Muscle of leg (tissue), 11 donors: ENCODE data around the gene TMIE. TPM values are rescaled to one million over a fixed set of nuclear protein-coding genes. Genes with fewer than 3 reads are reported as not detected.

Experiments used
- DNase-seq: peaks from one replicate; pipeline ENCODE4 v3.0.0; 2013
- H3K27ac ChIP-seq: one replicate; pipeline ENCODE4 v1.5.1; 2013; ENCODE audit warnings: mild to moderate bottlenecking, low read length, control low read depth
- H3K27me3 ChIP-seq: one replicate; pipeline ENCODE4 v1.6.1; 2013; ENCODE audit warnings: low read length; ENCODE audit not compliant: control insufficient read depth, insufficient read depth
- H3K36me3 ChIP-seq: one replicate; pipeline ENCODE4 v1.6.1; 2013; ENCODE audit warnings: low read length; ENCODE audit not compliant: control insufficient read depth, insufficient read depth
- H3K4me1 ChIP-seq: one replicate; pipeline ENCODE4 v1.6.1; 2013; ENCODE audit warnings: low read length; ENCODE audit not compliant: control insufficient read depth, insufficient read depth
- H3K4me3 ChIP-seq: one replicate; pipeline ENCODE4 v1.5.1; 2013; ENCODE audit warnings: low read length, control low read depth
- H3K9me3 ChIP-seq: replicated peaks from 2 replicates; pipeline ENCODE4 v1.6.1; 2013; ENCODE audit warnings: low read depth, low read length; ENCODE audit not compliant: control insufficient read depth
- WGBS: methylation state at CpG from one replicate; pipeline ENCODE4 v1.1.5; 2013; ENCODE audit warnings: missing lambda C conversion rate; ENCODE audit not compliant: insufficient coverage; 5-methylcytosine and 5-hydroxymethylcytosine counted together
- polyA plus RNA-seq, 8 donors: library from polyadenylated mRNA; unstranded; fragments of 120-200 nt; gene quantifications; one replicate each; pipeline versions ENCODE4 v1.2.1 to v1.2.3, GENCODE V29; 2013; ENCODE audit warnings: inconsistent platforms in 1 of 8, low replicate concordance in 1 of 8; ENCODE audit not compliant: insufficient read length in 8 of 8, insufficient read depth in 1 of 8
- total RNA-seq: library from RNA; stranded (reverse); fragments of 120-200 nt; gene quantifications from one replicate; pipeline ENCODE4 v1.2.4, GENCODE V29; 2013

The TMIE gene
- total and polyA plus RNA-seq, 9 donors: 0.32 to 1.0 (median 0.74) TPM

- no peak overlapping the region for H3K27ac ChIP-seq
- H3K4me1 ChIP-seq: peaks cover 33% of the 10 kb centered on the region
- WGBS: 95% methylated on average over 6 of the region's 7 CpGs
- no peaks in the 10 kb centered on the region for H3K9me3 ChIP-seq
- H3K36me3 ChIP-seq: no peaks in the 10 kb centered on the region
- H3K4me3 ChIP-seq: no peak overlapping the region
- DNase-seq: no peak
- no peaks in the 10 kb centered on the region for H3K27me3 ChIP-seq
Observed at GRCh38 chr3:46709157-46709654, 8.0 kb downstream of the TMIE start.

DNA sequence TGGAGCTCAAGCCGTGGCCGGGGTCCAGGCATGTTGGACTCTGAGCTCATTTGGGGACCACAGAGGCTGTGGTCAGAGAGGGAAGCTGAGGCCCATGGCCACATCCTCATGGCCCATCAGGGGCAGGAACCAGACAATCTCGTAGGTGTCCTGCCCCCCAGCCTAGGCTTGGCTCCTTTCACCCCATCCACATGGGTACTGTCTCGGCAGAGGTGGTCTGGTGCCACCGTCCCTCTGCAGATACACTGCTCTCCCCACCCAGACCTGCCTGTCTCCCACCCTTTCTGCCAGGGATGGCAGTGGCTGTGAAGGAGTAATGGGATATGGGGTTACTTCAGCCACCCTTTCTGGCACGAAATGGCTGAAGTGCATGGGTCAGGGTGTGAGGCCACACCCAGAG, 8.5 kb downstream of the TMIE start:
- Histone ChIP-seq H3K36me3 (no peaks in the 10 kb centered on the region), H3K27ac (no peak overlapping the region), H3K4me1 (peaks cover 33% of the 10 kb centered on the region), H3K9me3 (no peaks in the 10 kb centered on the region), H3K4me3 (no peak overlapping the region), H3K27me3 (no peaks in the 10 kb centered on the region)
- DNase-seq: no peak
- 88% methylated on average over 3 of the region's 6 CpGs for WGBS

- DNase-seq: no peak
- no peaks in the 10 kb centered on the region for H3K27me3 ChIP-seq
- no peaks in the 10 kb centered on the region for H3K9me3 ChIP-seq
- no peak overlapping the region for H3K27ac ChIP-seq
- 77% methylated on average over 7 of the region's 7 CpGs for WGBS
- H3K4me1 ChIP-seq: peaks cover 30% of the 10 kb centered on the region
- no peak overlapping the region for H3K4me3 ChIP-seq
- H3K36me3 ChIP-seq: no peaks in the 10 kb centered on the region
Observed at GRCh38 chr3:46710229-46710628, 9.0 kb downstream of the TMIE start.

DNA sequence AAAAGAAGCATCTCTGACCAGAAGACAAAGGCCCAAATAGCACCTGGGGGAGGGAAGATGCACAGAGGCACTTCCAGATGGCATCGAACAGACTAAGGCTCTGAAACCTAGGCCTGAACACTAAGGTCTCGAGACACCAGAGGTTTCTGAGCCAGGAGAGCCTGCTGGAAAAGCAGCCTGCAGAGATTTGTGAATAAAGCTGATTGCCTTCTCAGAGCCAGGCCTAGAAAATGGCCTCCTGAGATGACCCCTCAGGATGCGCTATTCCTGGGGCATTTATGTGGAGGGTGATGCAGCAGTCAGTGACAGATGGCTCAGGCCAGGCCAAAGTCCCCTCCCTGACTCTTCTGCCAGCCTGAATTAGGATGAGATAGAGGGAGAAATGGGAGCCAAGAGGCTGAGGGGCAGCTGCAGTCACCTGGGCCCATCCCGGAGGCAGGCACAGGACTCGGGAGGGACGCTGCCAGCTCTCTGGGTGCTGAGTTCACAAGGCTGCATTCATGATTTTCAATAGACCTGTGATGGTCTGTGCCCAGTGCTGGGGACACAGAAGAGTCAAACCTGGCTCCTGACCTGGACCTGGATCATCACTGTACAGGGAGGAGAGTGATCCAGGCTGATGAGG, 9.6 kb downstream of the TMIE start:
- Histone ChIP-seq H3K9me3 (no peaks in the 10 kb centered on the region), H3K4me3 (no peak overlapping the region), H3K36me3 (no peaks in the 10 kb centered on the region), H3K27ac (no peak overlapping the region), H3K27me3 (no peaks in the 10 kb centered on the region), H3K4me1 (peaks cover 25% of the 10 kb centered on the region)
- DNase-seq: no peak
- WGBS: 89% methylated on average over 6 of the region's 6 CpGs

DNA sequence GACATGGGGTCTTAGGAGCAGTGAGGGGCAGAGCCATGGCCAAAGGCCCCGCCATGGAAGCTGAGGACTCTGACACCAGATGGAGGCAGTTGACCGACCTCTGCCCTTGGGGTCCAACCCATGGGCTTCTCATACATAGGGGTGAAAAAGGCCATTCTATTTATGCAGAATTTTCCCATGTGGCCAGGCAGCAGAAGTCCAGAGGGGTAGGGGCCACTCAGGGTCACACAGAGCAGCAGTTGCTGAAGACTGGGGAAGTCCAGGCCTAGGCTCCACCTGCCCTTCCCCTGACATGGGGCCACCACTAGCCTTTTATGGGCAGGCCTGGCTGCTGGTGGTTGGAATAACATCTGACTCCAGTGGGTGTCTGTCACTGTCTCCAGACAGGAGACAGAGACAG, 10.1 kb downstream of the TMIE start:
- H3K27me3 ChIP-seq: no peaks in the 10 kb centered on the region
- H3K4me1 ChIP-seq: peaks cover 22% of the 10 kb centered on the region
- H3K36me3 ChIP-seq: no peaks in the 10 kb centered on the region
- no peak overlapping the region for H3K27ac ChIP-seq
- 94% methylated on average over 2 of the region's 2 CpGs for WGBS
- H3K9me3 ChIP-seq: no peaks in the 10 kb centered on the region
- no peak overlapping the region for H3K4me3 ChIP-seq
- DNase-seq: no peak

- WGBS: 88% methylated on average over 1 of the region's 7 CpGs
- no peaks in the 10 kb centered on the region for H3K36me3 ChIP-seq
Observed at GRCh38 chr3:46711760-46712159, 10.6 kb downstream of the TMIE start.

DNA sequence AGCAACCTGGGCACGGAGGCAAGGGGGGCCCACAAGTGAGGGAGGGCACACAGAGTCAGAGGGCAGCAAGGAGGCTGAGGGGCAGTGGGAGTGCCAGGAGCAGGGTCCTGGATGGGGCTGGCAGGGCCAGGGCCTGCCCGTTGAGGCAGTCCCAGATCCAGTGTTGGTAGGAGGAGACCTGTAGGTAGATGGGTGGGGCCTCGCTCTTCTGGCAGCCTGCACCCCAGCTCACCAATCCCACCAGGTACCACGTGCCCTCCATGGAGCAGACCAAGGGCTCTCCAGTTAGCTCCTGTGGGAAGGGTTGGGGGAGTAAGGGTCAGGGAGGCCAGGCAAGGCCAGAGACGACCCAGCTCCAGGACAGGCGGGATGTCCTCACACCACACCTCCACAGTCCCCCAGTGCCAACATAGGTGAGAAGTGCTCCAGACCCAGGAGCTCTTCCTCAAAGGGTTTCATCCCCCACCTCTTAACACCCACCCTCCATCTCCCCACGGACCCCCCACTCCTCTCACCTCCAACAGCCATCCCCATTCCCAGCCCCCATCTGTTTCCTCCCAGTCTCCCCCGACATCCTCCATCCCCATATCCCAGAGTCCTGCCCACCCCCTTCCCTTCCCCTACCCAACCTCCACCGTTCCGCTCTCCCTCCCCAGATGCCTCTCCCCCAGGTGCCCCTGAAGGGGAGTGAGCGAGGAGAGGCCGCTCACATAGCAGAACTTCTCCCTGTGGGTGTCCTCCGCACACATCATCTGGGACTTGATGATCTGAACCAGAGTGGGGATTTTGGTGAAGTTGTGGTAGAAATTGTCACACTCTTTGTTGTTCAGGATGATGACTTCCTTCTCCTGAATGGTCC, 11.2 kb downstream of the TMIE start:
- no peaks in the 10 kb centered on the region for H3K36me3 ChIP-seq
- peaks cover 1% of the 10 kb centered on the region for H3K27me3 ChIP-seq
- 72% methylated on average over 7 of the region's 13 CpGs for WGBS
- H3K4me3 ChIP-seq: no peak overlapping the region
- no peak for DNase-seq
- H3K9me3 ChIP-seq: no peaks in the 10 kb centered on the region
- H3K4me1 ChIP-seq: peaks cover 13% of the 10 kb centered on the region
- no peak overlapping the region for H3K27ac ChIP-seq

More at GRCh38 chr3:46711760-46712159, 10.6 kb downstream of the TMIE start:
- Histone ChIP-seq H3K4me3 (no peak overlapping the region), H3K9me3 (no peaks in the 10 kb centered on the region), H3K4me1 (peaks cover 17% of the 10 kb centered on the region), H3K27me3 (no peaks in the 10 kb centered on the region), H3K27ac (no peak overlapping the region)
- DNase-seq: no peak

GRCh38 chr3:46713050-46713897, 12.1 kb downstream of the TMIE start:
- H3K36me3 ChIP-seq: no peaks in the 10 kb centered on the region
- WGBS: 78% methylated on average over 13 of the region's 14 CpGs
- DNase-seq: no peak

GRCh38 chr3:46713898-46714552, 12.8 kb downstream of the TMIE start:
- Histone ChIP-seq H3K27me3 (peaks cover 8% of the 10 kb centered on the region), H3K27ac (no peak overlapping the region), H3K36me3 (no peaks in the 10 kb centered on the region), H3K4me1 (peaks cover 13% of the 10 kb centered on the region), H3K4me3 (no peak overlapping the region), H3K9me3 (no peaks in the 10 kb centered on the region)
- 88% methylated on average over 19 of the region's 22 CpGs for WGBS
- no peak for DNase-seq

More at GRCh38 chr3:46713050-46713897, 12.1 kb downstream of the TMIE start:
- H3K9me3 ChIP-seq: no peaks in the 10 kb centered on the region
- H3K27me3 ChIP-seq: peaks cover 7% of the 10 kb centered on the region
- no peak overlapping the region for H3K4me3 ChIP-seq
- H3K4me1 ChIP-seq: peaks cover 13% of the 10 kb centered on the region
- H3K27ac ChIP-seq: no peak overlapping the region
